Fibroblast of lung (primary cell): ENCODE data around the gene COA6. TPM values are rescaled to one million over a fixed set of nuclear protein-coding genes. Genes with fewer than 3 reads are reported as not detected.

ENCODE experiments used
- DNase-seq, 2 donors: peaks; one replicate each; pipeline versions ENCODE4 v3.0.0 to v3.0.0-alpha.2; 2010; ENCODE audit warnings: low read depth in 2 of 2
- H2AFZ ChIP-seq: 2 replicates; pipeline ENCODE4 v1.5.1; 2012; ENCODE audit warnings: low read length, control low read depth, inconsistent platforms
- H3K27ac ChIP-seq: 2 replicates; pipeline ENCODE4 v1.5.1; 2011; ENCODE audit warnings: low read length, control low read depth; ENCODE audit not compliant: insufficient read depth
- H3K27me3 ChIP-seq: 2 replicates; pipeline ENCODE4 v1.5.1; 2011; ENCODE audit warnings: mild to moderate bottlenecking, low read length; ENCODE audit not compliant: control insufficient read depth, insufficient read depth
- H3K36me3 ChIP-seq: 2 replicates; pipeline ENCODE4 v1.5.1; 2011; ENCODE audit warnings: low read length; ENCODE audit not compliant: control insufficient read depth, insufficient read depth
- H3K4me1 ChIP-seq: 2 replicates; pipeline ENCODE4 v1.5.1; 2011; ENCODE audit warnings: low read length; ENCODE audit not compliant: control insufficient read depth, insufficient read depth; ENCODE audit errors: extremely low read depth
- H3K4me2 ChIP-seq: 2 replicates; pipeline ENCODE4 v1.5.1; 2011; ENCODE audit warnings: low read length, control low read depth; ENCODE audit not compliant: insufficient read depth; ENCODE audit errors: extremely low read depth
- H3K4me3 ChIP-seq, 4 experiments: fragments of 200-600 bp in 1 of 4; sonication (generic) in 1 of 4; replicated peaks in 1 of 4; 2 replicates each; pipeline ENCODE4 v1.5.1; 2011 to 2016; ENCODE audit warnings: low read length in 4 of 4, low read depth in 3 of 4, mild to moderate bottlenecking in 3 of 4, control low read depth in 2 of 4, inconsistent platforms in 1 of 4, mixed read lengths in 1 of 4; ENCODE audit not compliant: insufficient read depth in 1 of 4; ENCODE audit errors: control extremely low read depth in 1 of 4
- H3K79me2 ChIP-seq: 2 replicates; pipeline ENCODE4 v1.5.1; 2012; ENCODE audit warnings: mild to moderate bottlenecking, low read length, inconsistent platforms; ENCODE audit not compliant: control insufficient read depth, insufficient read depth
- H3K9ac ChIP-seq: 2 replicates; pipeline ENCODE4 v1.5.1; 2011; ENCODE audit warnings: mild to moderate bottlenecking, low read length, control low read depth; ENCODE audit not compliant: insufficient read depth
- H3K9me3 ChIP-seq: 2 replicates; pipeline ENCODE4 v1.5.1; 2012; ENCODE audit warnings: low read depth, low read length; ENCODE audit not compliant: control insufficient read depth, insufficient read depth
- H4K20me1 ChIP-seq: 2 replicates; pipeline ENCODE4 v1.5.1; 2011; ENCODE audit warnings: low read length; ENCODE audit not compliant: control insufficient read depth, insufficient read depth; ENCODE audit errors: extremely low read depth
- EZH2 ChIP-seq: IDR thresholded peaks from 2 replicates; pipeline ENCODE4 v1.5.1; 2012; ENCODE audit warnings: low read length, control low read depth, mild to moderate bottlenecking; ENCODE audit errors: missing control alignments
- polyA plus RNA-seq, 2 donors: library from polyadenylated mRNA; depleted of rRNA in 1 of 2; stranded (reverse) in 1 of 2; unstranded in 1 of 2; fragments of >200 nt; gene quantifications; 2 replicates each; pipeline ENCODE4 v1.2.1, GENCODE V29; 2011 to 2012; ENCODE audit warnings: missing spikeins in 1 of 2
- total RNA-seq: library from RNA; depleted of rRNA; stranded (reverse); fragments of >200 nt; gene quantifications from 2 replicates; pipeline ENCODE4 v1.2.1, GENCODE V29; 2014
- TF ChIP-seq, protein P1 (sequence below), 2 donors: IDR thresholded peaks in 1 of 2; conservative IDR thresholded peaks in 1 of 2; 1 replicate in 1 of 2; 2 replicates in 1 of 2; pipeline ENCODE4 v1.5.1; 2011 to 2012; ENCODE audit warnings: low read length in 2 of 2, control low read depth in 1 of 2, inconsistent platforms in 1 of 2, low read depth in 1 of 2, mild to moderate bottlenecking in 1 of 2

The COA6 gene
- total and polyA plus RNA-seq, 2 donors (not counting 1 experiment from before 2014, with no cell fraction given): 21.7 to 27.7 TPM

DNA sequence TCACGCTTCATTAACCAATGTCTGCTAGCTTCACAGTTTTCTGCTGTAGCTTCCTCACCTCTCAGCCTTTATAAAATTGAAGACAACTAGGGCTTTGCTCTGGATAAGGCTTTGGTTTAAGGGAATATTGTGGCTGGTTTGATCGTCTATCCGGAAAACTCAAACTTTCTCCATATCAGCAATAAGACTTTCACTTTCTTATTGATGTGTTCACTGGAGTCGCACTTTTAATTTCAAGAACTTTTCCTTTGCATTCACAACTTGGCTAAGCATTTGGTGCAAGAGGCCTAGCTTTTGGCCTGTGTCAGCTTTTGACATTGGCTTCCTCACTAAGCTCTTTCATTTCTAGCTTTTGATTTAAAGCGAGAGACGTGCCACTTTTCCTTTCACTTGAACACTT, 12.9 kb downstream of the COA6 start:
- Histone ChIP-seq H3K79me2 (no peaks in the 10 kb centered on the region), H3K9ac (no peak overlapping the region), H3K27me3 (no peaks in the 10 kb centered on the region), H3K4me2 (no peak overlapping the region), H3K4me1 (no peaks in the 10 kb centered on the region), H3K36me3 (no peaks in the 10 kb centered on the region), H3K27ac (no peak overlapping the region), H4K20me1 (no peaks in the 10 kb centered on the region), H2AFZ (no peak overlapping the region), H3K4me3 (no peak overlapping the region), H3K9me3 (no peaks in the 10 kb centered on the region)
- TF ChIP-seq EZH2: no peak
- TF ChIP-seq, protein P1, sequence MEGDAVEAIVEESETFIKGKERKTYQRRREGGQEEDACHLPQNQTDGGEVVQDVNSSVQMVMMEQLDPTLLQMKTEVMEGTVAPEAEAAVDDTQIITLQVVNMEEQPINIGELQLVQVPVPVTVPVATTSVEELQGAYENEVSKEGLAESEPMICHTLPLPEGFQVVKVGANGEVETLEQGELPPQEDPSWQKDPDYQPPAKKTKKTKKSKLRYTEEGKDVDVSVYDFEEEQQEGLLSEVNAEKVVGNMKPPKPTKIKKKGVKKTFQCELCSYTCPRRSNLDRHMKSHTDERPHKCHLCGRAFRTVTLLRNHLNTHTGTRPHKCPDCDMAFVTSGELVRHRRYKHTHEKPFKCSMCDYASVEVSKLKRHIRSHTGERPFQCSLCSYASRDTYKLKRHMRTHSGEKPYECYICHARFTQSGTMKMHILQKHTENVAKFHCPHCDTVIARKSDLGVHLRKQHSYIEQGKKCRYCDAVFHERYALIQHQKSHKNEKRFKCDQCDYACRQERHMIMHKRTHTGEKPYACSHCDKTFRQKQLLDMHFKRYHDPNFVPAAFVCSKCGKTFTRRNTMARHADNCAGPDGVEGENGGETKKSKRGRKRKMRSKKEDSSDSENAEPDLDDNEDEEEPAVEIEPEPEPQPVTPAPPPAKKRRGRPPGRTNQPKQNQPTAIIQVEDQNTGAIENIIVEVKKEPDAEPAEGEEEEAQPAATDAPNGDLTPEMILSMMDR (conservative IDR thresholded peaks at IDR 0.05 in 1 of 2, IDR thresholded peaks at IDR 0.05 in 1 of 2; ENCODE audit: low read depth in 1 of 2, low read length in 2 of 2): no peak
- DNase-seq: no peak

DNA sequence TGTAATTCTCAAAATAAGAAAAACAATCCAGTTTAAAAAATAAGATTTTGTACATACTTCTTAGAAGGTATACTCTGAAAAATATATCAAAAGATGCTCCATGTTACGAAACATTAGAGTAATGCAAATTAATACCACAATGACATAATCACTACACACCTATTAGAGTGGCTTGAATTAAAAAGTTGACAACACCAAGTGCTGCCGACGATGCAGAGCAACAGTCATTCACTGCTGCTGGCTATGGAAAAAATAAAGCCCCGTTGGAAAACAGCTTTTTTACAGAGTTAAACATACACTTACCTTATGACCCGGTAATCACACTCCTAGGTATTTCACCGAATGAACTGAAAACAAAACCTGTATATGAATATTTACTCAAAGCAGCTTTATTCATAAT, 14.8 kb downstream of the COA6 start:
- no peaks in the 10 kb centered on the region for H3K79me2 ChIP-seq
- H3K4me1 ChIP-seq: no peaks in the 10 kb centered on the region
- no peak overlapping the region for H3K9ac ChIP-seq
- H3K27ac ChIP-seq: no peak overlapping the region
- no peak overlapping the region for H3K4me3 ChIP-seq
- no peak for DNase-seq
- no peaks in the 10 kb centered on the region for H3K27me3 ChIP-seq
- no peak overlapping the region for H2AFZ ChIP-seq
- TF ChIP-seq, protein P1 (conservative IDR thresholded peaks at IDR 0.05 in 1 of 2, IDR thresholded peaks at IDR 0.05 in 1 of 2; ENCODE audit: low read depth in 1 of 2, low read length in 2 of 2): no peak
- no peak for TF ChIP-seq EZH2
- H3K4me2 ChIP-seq: no peak overlapping the region
- no peaks in the 10 kb centered on the region for H3K9me3 ChIP-seq
- H3K36me3 ChIP-seq: no peaks in the 10 kb centered on the region
- no peaks in the 10 kb centered on the region for H4K20me1 ChIP-seq

DNA sequence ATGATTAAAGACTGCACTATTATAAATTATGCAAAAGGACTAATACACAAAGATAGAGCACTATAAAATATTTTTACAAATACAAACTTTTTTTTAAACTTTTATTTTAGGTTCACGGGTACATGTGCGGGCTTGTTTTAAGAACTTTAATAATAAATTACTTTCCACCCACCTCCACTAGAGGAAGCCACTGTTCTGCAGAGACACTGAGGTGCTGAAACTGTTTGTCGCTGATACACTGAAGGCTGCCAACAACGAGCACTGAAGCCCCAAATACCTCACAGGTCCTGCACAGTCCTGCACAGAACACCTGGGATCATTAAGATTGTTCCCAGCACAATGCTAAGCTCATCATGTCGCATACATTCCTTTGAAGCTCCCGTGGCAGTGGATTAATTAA, 19.9 kb downstream of the COA6 start:
- Histone ChIP-seq H3K79me2 (no peaks in the 10 kb centered on the region), H3K4me2 (no peak overlapping the region), H3K27me3 (no peaks in the 10 kb centered on the region), H4K20me1 (no peaks in the 10 kb centered on the region), H3K27ac (no peak overlapping the region), H3K36me3 (no peaks in the 10 kb centered on the region), H3K4me3 (no peak overlapping the region), H3K4me1 (no peaks in the 10 kb centered on the region), H2AFZ (no peak overlapping the region), H3K9ac (no peak overlapping the region), H3K9me3 (no peaks in the 10 kb centered on the region)
- TF ChIP-seq, protein P1 (conservative IDR thresholded peaks at IDR 0.05 in 1 of 2, IDR thresholded peaks at IDR 0.05 in 1 of 2; ENCODE audit: low read depth in 1 of 2, low read length in 2 of 2): no peak
- TF ChIP-seq EZH2: no peak
- no peak for DNase-seq
